Fibroblast of pulmonary artery (primary cell): ENCODE data around the gene ELAVL4.

Experiments used
- DNase-seq: peaks from one replicate; pipeline ENCODE4 v3.0.0-alpha.2; 2010; ENCODE audit warnings: low read depth
- H3K4me3 ChIP-seq: replicated peaks from 2 replicates; pipeline ENCODE4 v1.5.1; 2011; ENCODE audit warnings: low read depth, mild to moderate bottlenecking, control low read depth, low read length, moderate library complexity
- TF ChIP-seq, protein P1 (sequence below): IDR thresholded peaks from 2 replicates; pipeline ENCODE4 v1.5.1; 2011; ENCODE audit warnings: mild to moderate bottlenecking, control low read depth, low read length, inconsistent platforms; ENCODE audit errors: missing control alignments

The ELAVL4 gene

DNA sequence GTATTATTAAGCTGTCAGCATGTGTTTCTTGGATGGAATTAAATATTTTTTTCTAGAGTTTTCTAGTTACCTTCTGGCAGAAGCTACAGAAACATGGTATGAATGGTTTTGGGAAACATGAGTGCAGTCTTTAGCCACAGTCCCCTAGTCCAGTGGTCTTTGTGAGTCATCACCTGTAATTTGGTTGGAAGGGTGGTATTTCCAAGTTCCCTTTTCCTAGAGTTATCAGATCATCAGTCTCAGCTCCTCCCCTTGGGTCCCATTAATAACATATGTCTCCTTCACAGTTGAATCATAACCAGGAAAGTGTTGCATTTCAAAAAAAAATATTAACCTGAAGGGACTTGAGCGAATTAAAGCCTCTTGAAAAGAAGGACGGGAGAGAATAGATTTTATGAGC is 27.0 kb downstream of the ELAVL4 start:
- TF ChIP-seq, protein P1, sequence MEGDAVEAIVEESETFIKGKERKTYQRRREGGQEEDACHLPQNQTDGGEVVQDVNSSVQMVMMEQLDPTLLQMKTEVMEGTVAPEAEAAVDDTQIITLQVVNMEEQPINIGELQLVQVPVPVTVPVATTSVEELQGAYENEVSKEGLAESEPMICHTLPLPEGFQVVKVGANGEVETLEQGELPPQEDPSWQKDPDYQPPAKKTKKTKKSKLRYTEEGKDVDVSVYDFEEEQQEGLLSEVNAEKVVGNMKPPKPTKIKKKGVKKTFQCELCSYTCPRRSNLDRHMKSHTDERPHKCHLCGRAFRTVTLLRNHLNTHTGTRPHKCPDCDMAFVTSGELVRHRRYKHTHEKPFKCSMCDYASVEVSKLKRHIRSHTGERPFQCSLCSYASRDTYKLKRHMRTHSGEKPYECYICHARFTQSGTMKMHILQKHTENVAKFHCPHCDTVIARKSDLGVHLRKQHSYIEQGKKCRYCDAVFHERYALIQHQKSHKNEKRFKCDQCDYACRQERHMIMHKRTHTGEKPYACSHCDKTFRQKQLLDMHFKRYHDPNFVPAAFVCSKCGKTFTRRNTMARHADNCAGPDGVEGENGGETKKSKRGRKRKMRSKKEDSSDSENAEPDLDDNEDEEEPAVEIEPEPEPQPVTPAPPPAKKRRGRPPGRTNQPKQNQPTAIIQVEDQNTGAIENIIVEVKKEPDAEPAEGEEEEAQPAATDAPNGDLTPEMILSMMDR = no peak
- H3K4me3 ChIP-seq = no peak overlapping the region
- DNase-seq = no peak

DNA sequence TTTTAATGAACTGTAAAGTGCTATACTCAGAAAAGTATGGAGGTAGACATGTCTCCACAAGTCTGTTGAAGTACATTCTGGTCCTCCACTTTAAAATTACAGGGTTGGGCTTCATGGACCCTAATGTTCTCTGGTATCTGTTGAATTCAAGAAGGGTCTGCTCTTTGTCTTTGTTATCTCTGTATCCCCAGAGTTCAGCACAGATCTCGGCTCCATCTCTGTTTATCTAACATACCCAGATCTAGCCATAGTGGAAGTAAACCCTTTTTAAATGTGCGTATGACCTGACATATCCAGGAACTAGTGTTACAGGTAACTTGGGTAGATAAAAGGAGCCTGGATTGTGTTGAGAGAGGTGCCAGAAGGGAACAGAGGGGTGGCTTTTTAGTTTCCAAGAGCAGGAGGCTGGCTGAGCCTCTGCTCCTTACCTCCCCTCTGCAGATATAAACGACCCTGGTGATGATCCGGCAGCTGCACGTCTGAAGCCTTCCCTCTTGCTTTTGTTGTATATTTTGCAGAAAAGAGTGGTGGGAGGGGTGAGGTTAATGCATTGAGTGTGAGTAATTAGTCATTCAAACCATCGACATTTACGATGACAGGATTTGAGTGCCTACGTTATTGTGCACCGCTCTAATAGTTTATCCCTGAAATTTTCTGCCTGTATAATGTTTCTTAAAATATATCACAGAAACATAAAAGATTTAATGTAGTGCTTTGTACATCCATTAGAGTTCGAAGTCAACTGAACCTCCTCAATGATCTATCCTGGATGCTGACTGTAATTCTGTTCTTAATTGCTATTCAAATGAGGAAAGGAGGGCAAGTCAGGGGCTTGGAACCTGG is 30.8 kb downstream of the ELAVL4 start:
- H3K4me3 ChIP-seq = no peak overlapping the region
- TF ChIP-seq, protein P1 = no peak
- no peak for DNase-seq

DNA sequence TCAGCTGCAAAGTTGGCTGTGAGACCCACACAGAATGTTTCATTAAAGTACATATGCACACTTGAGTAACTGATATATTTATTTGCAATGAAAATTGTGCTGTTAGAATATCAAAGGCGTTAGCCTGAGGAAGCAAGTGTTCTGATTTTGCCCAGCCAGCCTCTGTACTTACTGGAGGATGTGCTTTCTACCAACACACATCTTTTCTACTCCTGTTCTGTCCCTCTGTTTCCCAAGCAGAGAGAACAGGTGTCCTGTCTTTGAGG is 31.4 kb downstream of the ELAVL4 start:
- H3K4me3 ChIP-seq = no peak overlapping the region
- TF ChIP-seq, protein P1 = no peak
- no peak for DNase-seq

DNA sequence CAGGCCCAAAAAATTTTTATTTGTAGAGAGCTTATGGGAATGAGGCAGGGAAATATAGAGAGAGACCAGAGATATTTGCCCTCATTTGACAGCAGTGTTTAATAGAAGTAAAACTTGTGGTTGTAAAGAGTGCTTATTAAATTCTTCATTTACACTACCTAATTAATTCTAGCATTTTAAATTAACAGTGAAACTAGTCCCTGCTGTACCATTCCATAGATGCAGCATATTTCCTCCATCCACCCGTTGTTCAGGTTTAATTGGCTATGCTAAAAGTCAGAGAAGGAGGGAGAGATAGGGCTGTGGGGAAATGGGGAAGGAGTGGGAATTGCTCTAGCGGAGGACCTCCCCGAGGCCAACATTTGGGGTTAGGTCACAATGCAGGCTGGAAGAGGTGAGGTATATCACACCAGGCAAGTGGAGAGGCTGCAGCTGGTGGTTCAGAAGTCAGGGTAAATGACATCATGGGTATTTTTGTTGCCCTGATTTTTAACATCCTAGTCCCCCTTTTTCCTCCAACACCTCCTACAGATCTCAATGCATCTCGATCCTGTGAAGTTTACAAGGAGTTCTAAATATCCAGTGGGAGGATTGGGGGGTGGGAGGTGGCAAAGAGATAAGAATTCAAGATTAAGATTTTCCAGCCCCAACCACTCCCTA is 38.6 kb downstream of the ELAVL4 start:
- DNase-seq = no peak
- H3K4me3 ChIP-seq = no peak overlapping the region
- TF ChIP-seq, protein P1 = no peak

DNA sequence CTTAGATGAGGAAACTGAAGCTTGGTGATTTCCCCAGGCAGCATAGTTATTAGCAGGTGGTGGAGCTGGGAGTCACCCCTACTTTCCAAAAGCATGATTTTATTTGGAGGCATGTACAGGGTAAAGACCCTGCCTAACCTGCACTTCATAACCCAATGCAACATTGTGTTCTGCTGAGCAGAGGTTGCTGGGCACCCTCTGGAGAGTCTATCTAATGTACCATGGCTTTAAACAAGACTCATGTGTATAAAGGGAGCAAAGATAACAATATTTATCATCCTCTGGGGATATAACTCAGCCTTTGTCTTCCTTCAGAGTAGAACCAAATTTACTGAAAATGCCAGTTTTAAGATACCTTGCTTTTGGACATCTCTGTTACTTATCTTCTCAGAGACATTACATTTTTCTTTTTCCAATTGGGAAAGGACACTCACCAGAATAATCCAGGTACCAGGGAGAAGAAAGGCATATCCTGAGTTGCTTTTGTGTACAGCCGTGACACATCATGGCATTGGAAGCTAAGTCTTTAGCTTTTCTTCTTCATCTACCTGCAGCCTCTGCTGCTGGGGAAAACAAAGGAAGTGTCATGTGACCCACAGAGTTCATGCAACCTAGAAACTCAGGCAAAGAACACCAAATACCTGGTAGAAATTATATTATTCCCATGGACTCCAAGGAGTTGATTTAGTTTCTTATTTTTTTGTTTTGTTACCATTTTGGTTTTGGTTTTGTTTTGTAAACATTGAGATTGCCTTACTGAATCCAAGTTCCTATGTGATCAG is 39.6 kb downstream of the ELAVL4 start:
- no peak overlapping the region for H3K4me3 ChIP-seq
- DNase-seq = no peak
- TF ChIP-seq, protein P1 = no peak

DNA sequence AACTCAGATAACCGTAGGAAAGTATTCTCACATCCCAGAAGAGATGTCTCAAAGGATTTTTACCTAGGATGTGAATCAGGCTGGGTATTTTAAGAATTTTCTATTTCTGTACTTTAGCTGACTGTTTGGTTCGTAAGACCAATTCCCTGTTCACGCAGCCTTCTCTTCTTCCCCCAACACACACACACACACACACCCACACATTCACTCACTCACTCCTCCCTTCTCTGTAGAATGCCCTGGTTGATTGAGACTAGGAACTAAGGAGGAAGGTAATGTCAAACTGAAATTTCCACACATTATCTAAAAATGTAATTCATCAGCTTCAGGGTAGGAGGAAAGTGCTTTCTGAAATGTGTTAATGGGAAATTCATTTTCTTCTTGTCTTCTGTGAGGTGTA is 43.5 kb downstream of the ELAVL4 start:
- H3K4me3 ChIP-seq = no peak overlapping the region
- DNase-seq = no peak
- TF ChIP-seq, protein P1 = no peak
